T-helper 2 cell treated with Interferon-gamma antibody and Interleukin-4, amounts not matched to agents 100 ng/mL and 5 ng/mL, for 36 hours (primary cell): ENCODE results near the gene MAP4. TPM values are rescaled to one million over a fixed set of nuclear protein-coding genes. Genes with fewer than 3 reads are reported as not detected.
"Not testable (repeated sequence)": the region's sequence is repeated elsewhere in the genome, so short reads cannot be mapped to it uniquely, and the experiment has no call there.

ENCODE experiments used
- intact Hi-C: fragments of 100-400 bp; cut with micrococcal nuclease; formaldehyde crosslinking; loops from one replicate; pipeline ENCODE4 v1.15.1; 2023
- total RNA-seq: library from RNA; stranded (reverse); gene quantifications from 2 replicates; pipeline ENCODE4 v1.2.3, GENCODE V29; 2022

Gene MAP4
- 107 and 113 TPM in 2 replicates for total RNA-seq

- intact Hi-C loops: no loop called here
Measured at GRCh38 chr3:48016301-48016973, at the start of gene MAP4. TSS of gene MAP4 (minus strand) at chr3:48016416. CDS start at chr3:47998860, 17,556 bp downstream.

GRCh38 chr3:48065035-48065434, 48.8 kb upstream of the MAP4 start:
- intact Hi-C loops: no loop called here

GRCh38 chr3:48064292-48064829, 48.1 kb upstream of the MAP4 start:
- intact Hi-C loops: no loop called here

GRCh38 chr3:48061586-48061985, 45.4 kb upstream of the MAP4 start:
- intact Hi-C loops: not testable (repeated sequence)

GRCh38 chr3:48058091-48058490, 41.9 kb upstream of the MAP4 start:
- intact Hi-C loops: no loop called here

GRCh38 chr3:48057521-48057920, 41.3 kb upstream of the MAP4 start:
- intact Hi-C loops: no loop called here

- intact Hi-C loops: no loop called here
Measured at GRCh38 chr3:48047841-48048464, 31.7 kb upstream of the MAP4 start.

GRCh38 chr3:48042071-48042760, 26.0 kb upstream of the MAP4 start:
- intact Hi-C loops: no loop called here

GRCh38 chr3:48039487-48040190, 23.4 kb upstream of the MAP4 start:
- intact Hi-C loops: no loop called here

GRCh38 chr3:48038971-48039481, 22.8 kb upstream of the MAP4 start:
- intact Hi-C loops: no loop called here

GRCh38 chr3:48034000-48034516, 17.8 kb upstream of the MAP4 start:
- intact Hi-C loops: no loop called here

GRCh38 chr3:48030188-48030587, 14.0 kb upstream of the MAP4 start:
- intact Hi-C loops: no loop called here

GRCh38 chr3:48026951-48027908, 11.0 kb upstream of the MAP4 start:
- intact Hi-C loops: no loop called here

GRCh38 chr3:48026098-48026497, 9.9 kb upstream of the MAP4 start:
- intact Hi-C loops: no loop called here

- intact Hi-C loops: no loop called here
Measured at GRCh38 chr3:48024401-48024800, 8.2 kb upstream of the MAP4 start.

GRCh38 chr3:48023377-48023776, 7.2 kb upstream of the MAP4 start:
- intact Hi-C loops: no loop called here

- intact Hi-C loops: no loop called here
Measured at GRCh38 chr3:48022178-48022577, 6.0 kb upstream of the MAP4 start.

- intact Hi-C loops: no loop called here
Measured at GRCh38 chr3:48018841-48019240, 2.6 kb upstream of the MAP4 start.

GRCh38 chr3:48015431-48016180, 610 bp downstream of the MAP4 start:
- intact Hi-C loops: no loop called here
